GM12864 (cell line): ENCODE data around the gene ELAVL3.

Experiments used
- DNase-seq: peaks from one replicate; pipeline ENCODE4 v3.0.0-alpha.2; 2011; ENCODE audit warnings: low read depth
- H3K4me3 ChIP-seq: 2 replicates; pipeline ENCODE4 v1.5.1; 2011; ENCODE audit warnings: mild to moderate bottlenecking, low read depth, low read length, control low read depth
- CTCF ChIP-seq: IDR thresholded peaks from 2 replicates; pipeline ENCODE4 v1.5.1; 2011; ENCODE audit warnings: low read depth, mild to moderate bottlenecking, moderate library complexity, low read length, control low read depth, inconsistent platforms; ENCODE audit errors: missing control alignments

Gene ELAVL3

GRCh38 chr19:11480715-11481533, at the start of gene ELAVL3:
Gene ELAVL3, minus strand, starts transcription at chr19:11481046. Its CDS starts 438 bp downstream, at chr19:11480608.
- H3K4me3 ChIP-seq = peak within 1 kb of the TSS; percentile 32
- no peak for DNase-seq
- no peak for TF ChIP-seq CTCF

DNA sequence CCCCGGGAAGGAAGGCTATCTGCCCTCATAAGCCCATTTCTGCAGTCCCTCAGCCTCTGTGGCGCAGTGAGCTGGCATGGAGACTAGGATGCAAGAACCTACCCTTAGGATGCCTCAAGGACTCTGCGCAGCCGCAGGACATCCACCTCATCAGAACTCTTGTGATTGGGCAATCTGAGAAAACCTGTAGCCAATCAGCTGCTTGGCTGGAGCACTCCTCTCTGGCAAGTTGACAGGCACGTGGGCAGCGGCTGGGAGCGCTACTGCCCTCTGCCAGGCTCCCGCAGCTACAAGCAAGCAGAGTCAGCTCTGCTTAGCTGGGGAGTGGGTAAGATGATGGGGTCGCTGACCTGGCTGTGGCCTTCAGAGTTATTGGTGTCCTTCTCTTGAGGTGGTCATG, 49.6 kb upstream of the ELAVL3 start:
- TF ChIP-seq CTCF = peak; percentile 8
- no peak overlapping the region for H3K4me3 ChIP-seq
- DNase-seq = peak; percentile 45

- DNase-seq = peak; percentile 92
- H3K4me3 ChIP-seq = peak within 1 kb of the TSS; percentile 97
- TF ChIP-seq CTCF = no peak
Observed at GRCh38 chr19:11528551-11529341, 47.9 kb upstream of the ELAVL3 start, which contains the start of gene ECSIT. Gene ECSIT, minus strand, starts transcription at chr19:11529134. Its CDS starts 9,964 bp downstream, at chr19:11519170.

- DNase-seq = no peak
- TF ChIP-seq CTCF = no peak
- H3K4me3 ChIP-seq = no peak overlapping the region
Observed at GRCh38 chr19:11519138-11519537, 38.3 kb upstream of the ELAVL3 start.

- DNase-seq = no peak
- H3K4me3 ChIP-seq = no peak overlapping the region
- TF ChIP-seq CTCF = no peak
Observed at GRCh38 chr19:11513946-11514345, 33.1 kb upstream of the ELAVL3 start.

DNA sequence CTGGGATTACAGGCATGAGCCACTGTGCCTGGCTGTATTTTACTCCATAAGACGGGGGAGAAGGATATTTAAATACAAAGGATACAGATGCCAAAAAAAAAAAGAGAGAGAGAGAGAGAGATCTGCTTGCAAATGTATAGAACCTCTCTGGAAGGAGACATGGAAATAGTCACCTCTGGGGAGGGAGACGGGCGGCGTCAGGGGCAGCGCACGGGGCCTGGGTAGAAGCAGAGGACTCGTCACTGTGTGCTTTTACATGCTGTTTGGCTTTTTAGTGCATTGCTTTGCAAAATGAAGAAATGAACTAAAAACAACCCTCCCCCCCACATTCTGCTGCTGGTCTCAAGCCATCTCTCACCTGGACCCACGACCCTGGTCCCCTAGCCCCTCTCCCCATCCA, 29.6 kb upstream of the ELAVL3 start:
- no peak for TF ChIP-seq CTCF
- no peak for DNase-seq
- no peak overlapping the region for H3K4me3 ChIP-seq
